Activated CD8-positive, alpha-beta memory T cell treated with anti-CD3 and anti-CD28 coated beads, Interleukin-2, amount 50 U/mL, for 24 hours (primary cell): ENCODE measurements around the gene GRAMD2A.

Experiments used
- DNase-seq: peaks from one replicate; pipeline ENCODE4 v3.0.0-alpha.2; 2020; ENCODE audit errors: extremely low read depth

Gene GRAMD2A

DNA sequence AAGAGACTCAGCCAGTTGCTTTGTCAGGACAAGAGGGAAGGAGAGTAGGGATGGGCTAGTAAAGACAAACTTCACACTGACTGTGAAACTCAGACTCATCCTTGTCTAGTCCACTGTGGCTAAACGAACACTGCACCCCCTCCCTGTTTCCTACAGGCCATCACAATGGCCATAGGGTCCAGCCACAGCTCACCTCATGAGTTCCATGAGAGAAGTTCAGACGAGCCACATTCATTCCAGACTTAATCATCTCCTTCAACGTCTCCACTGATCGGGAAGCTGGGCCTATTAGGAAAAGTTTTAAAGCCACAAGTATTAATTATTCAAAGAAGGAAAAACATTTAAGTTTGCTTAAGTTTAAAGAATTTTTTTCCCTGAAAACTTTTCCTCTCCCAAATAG is 19.6 kb upstream of the GRAMD2A start:
- no peak for DNase-seq

DNA sequence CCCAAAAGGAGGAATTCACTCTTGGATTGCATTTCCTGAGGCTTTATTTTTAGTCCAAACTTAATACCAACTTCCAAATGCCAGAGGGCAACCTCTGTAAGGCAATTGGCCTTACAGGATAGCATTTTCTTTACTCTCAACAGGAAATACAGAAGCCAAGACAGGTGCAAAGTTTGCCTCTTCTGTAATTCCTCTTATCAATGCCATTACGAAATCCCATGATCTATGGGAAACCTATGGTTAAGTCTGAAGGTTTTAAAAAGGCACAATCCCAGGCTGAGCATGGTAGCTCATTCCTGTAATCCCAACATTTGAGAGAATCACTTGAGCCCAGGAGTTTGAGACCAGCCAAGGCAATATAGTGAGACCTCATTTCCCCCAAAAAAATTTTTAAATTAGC is 18.5 kb upstream of the GRAMD2A start:
- DNase-seq, result no peak

DNA sequence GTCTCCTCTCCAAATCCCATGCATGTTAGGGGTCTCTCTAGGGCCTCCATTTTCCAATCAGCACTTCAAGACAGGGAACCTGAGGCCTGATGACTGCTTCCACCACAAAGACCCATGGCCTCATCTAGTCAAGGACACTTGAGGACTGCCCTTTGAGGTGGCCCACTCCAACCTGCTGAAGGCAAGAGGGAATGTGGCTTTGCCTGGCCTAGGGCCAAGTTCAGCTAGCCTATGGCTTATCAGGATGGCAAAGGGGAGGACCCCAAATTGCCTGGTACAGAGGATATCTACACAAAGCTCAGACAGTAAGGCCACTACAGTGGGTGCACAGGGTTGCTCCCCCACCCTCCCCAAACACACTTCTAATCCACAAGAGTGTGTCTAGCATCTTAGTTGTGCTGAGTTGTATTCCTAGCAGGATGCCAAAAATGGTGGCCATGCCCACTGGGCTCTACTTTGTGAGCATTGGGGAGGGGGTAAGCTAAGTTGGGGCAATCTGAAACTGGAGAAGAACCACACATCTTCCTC is 10.0 kb upstream of the GRAMD2A start:
- no peak for DNase-seq

DNA sequence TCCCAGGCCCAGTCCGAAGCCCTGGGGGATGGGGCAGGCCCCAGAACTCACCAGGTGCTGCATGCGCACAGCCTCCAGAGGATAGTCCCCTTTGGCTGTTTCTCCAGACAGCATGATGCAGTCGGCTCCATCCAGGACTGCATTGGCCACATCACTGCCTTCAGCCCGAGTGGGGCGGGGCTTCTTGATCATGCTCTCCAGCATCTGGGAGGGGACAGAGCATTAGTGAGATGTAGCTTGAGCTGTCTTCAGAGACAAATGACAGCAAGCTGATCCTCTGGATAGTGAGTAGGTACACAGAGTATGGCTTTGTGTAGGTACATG is 9.1 kb upstream of the GRAMD2A start:
- DNase-seq, result no peak

DNA sequence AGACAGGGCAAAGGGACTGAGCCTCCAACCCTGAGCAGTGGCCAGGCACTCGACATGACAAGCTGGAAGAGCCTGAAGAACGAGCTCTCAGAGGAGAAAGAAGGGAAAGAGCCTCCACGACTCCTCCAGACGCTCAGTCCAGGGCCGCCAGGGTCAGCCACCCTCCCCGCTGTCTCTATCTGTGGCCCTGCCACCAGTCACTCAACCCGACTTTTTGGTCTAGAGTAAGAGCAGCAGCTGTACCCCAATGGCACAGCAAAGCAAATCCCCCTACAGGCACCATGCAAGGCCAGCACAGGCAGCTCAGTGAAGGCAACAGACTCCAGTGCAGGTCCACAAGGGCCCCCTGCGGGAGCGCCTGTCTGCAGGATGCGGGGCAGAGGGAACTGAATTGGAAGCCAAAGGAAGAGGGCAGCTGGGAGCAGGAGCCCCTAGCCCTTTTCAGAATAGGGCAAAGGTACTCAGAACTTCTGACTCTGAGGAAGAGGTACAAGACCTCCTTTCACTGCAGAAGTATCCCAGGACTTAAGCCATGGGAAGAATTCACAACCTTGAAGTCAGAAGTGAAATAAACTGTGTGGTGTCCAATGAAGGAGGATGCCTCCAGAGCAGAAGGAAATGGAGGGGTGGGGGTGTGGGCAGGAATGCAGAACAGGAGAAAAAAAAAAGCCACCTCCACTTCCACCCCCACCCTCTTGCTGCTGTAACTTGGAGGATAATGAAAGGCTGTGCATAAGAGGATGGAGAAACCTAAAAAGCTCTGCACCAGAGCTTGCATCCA is 8.5 kb upstream of the GRAMD2A start:
- DNase-seq, result no peak

DNA sequence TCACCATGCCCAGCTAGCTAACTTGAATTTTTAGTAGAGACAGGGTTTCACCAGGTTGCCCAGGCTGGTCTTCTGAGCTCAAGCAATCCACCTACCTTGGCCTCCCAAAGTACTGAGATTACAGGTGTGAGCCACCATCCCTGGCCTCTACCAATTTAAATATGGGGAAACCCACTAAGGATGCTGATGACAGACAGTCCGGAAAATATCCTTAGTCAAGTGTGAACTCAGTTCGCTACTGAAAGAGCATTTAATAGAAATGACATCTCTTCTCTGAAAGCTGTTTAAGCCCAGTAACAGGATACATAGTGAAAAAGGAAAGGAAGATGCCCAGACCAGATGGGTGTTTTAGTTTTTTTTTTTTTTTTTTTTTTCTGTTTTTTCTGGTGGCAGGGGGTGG is 7.7 kb upstream of the GRAMD2A start:
- no peak for DNase-seq

DNA sequence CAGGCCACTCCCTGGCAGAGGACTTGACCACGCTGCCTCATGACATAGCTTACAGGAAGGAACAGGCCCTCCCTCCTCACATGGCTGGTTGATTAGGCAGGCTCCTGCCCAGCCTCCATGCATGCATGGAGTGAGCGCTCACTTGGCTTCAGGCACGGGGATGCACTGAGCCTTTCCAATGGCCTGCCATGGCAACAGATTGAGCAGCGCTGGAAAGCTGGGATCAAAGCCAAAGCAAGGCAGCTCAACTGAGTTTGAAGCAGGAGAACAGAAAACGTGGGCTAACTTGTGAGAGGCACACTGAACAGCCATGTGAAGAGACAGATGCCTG is 5.9 kb upstream of the GRAMD2A start:
- DNase-seq, result no peak

DNA sequence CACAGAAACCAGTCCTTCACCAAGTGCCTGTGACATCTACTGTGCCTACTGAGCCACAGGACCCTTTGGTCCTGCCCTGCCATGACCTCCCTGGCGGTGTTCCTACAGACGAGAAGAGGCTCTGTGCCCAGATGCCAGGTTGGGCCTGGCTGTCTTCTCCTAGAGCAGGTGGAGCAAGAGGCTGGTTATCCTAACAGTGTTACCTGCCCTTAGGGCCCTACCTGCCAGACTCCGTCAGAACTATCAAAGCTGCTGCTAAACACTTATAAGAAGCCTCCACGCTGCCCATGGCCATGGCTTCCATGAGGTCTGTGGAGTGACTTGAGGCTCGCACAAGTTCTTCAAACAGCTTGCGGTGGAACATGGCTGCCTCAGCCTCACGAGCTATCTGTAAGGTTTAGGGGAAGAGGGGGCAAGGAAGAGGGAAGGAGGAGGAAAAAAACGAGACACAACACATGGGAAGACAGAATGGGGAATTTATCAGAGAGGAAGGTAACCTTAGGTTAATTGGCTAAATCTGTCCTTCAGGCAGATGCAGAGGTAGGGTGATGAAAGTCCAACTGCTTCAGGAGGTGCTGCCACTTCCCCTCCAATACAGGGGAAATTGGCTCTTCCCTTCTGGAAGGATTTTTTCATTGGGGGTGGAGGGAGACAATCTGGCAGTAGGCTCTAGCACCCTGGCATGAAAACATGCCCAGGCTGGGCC is 5.4 kb upstream of the GRAMD2A start:
- no peak for DNase-seq

DNA sequence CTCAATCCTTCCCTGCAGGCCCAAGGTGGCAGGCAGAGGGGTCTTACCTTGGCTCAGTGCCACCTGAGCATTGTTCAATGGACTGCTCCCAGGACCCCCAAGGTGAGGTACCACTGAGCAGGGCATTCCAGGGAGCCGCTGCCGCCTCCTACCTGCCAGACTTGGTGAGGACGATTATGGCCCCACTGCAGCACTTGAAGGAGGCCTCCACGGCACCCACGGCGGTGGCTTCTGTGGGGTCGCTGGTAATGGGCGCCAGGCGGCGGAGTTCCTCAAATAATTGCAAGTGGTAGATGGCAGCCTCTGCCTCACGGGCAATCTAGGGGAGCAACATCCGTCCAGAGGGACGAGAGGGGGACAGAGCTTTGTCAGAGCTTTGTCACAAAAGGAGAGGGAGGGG is 4.7 kb upstream of the GRAMD2A start:
- DNase-seq, result no peak

DNA sequence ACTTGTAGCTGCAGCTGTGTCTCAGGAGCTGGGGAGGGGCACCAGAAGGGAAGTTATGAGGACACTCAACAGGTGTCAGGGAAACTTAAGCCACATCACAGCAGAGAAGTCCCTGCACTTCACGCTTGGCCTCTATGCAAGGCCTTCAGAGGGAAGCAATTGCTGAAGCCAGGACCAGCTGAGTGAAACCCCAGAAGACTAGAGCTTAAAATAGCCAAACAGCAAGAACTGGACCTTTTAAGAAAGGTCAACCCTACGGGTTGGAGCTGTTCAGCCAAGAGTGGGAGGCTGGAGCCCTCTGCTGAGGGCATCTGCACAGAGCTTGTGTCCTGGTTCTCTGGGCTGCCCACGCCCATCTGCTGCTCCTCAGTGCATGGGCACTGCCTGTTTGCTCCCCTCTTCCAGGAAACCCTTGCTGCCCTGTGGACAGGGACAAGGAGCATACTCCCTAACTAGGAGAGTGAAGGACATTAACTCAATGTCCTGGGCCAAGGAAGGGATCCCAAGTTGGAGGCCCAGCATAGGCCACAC is 3.9 kb upstream of the GRAMD2A start:
- no peak for DNase-seq

DNA sequence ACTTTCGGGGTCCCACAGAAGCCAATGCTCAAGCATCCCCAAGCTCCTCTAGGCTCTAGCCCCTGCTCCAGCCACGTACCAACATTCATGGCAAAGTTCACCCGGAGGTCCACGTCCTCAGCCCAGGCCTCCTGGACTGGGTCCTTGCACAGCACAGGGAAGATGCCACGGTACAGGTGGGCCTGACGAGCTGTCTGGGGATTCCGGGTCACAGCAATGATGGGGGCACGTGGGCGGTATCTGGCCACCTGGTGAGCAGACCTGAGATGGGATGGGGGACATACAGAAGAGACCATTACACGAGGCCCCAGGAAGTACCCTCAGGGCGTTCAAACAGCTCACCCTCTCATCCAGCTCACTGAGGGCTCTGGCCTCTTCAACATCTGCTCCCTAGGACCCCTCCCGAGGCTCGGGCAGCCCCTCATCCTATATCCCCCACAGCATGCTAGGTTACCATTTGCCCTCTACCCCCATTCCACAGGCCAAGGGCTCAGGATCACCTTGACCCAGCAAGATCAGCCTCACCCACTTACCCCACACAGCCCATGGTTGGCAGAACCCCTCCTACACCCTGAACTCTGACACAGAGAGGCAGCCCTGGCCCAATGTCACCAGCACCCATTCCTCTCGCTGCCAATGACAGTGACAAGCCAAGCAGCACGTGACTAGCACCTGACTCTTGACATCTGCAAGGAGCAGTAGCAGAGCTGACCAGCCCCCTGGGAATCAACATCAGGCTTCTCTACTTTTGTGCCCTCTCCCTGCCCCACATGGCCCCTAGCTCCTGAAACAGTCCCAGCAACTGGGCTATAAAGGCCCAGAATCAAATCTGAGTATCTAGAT is 3.0 kb upstream of the GRAMD2A start:
- DNase-seq, result no peak

DNA sequence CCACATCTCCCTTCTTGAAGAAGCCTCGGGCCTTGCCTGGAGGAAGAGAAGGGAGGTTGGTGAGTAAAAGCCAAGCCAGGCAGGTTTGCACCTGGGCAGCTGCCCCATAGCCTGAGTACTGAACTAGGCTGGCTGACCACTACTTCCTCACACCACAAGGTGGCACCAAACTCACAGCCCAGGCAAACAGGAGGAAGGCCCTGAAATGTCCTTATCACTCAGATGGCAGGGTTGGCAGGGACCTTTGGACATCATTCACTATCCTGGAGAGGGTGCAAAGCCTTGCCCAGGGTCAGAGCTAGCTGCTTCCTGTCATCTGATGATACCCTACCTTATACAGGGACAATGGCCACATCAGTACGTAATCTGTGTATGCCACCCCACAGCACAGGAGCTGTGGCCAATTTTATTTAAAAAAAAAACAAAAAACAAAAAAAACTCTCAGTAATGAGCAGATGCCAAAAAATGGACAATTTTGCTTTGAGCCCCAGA is 2.2 kb upstream of the GRAMD2A start:
- DNase-seq, result peak; percentile 31

DNA sequence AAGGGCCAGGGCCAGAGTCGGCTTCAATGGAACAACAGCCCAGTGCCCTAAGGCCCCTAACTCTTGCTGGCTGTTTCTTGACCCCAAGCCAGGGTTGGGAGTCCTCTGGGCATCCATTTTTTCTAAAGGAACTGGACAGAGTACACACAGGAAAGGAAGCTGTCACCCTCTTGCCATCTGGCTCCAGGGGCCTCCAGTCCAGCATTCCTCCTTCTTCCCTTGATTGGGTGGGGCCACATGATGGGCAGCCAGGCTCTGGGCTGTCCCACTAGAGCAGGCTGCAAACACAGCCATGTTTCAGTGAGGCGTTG is 1.6 kb upstream of the GRAMD2A start:
- DNase-seq, result no peak

DNA sequence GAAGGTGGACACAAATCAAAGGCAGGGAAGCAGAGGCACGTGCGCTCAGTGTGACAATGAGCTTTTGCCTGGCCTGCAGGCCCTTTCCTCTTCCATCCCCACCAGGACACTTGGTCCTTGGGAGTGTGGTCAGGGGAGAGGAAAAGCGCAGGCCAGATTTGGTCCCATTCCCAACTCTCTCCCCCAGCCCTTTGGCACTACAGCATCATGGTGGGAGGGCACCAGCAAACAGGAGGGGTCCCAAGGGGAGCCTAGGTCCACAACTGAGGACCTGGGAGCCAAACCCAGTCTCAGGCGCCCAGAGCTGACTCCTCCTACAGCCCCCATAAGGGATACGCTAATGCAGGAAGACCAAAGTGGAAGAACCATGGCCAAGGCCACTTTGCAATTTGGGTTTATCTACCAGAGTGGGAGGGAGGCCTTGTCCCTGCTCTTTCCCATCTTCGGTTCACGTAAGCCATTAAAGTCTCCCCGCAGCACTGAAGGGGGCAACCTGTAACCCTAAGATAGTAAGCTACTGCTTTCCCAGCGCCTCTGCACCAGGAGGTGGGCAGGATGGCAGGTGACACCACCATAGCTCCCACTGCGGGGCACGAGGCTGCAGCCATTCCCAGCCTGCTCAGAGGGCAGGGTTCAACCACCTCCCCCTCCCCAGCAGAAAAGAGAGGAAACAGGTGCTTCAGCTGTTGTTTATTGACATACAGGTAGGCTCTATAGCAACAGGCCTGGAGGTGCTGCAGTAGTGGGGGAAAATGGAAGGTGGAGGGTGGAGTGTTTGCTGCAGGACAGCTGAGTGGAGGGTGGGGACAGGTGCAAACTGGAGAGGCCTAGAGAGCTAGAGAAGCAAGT is 993 bp upstream of the GRAMD2A start:
- DNase-seq, result no peak

DNA sequence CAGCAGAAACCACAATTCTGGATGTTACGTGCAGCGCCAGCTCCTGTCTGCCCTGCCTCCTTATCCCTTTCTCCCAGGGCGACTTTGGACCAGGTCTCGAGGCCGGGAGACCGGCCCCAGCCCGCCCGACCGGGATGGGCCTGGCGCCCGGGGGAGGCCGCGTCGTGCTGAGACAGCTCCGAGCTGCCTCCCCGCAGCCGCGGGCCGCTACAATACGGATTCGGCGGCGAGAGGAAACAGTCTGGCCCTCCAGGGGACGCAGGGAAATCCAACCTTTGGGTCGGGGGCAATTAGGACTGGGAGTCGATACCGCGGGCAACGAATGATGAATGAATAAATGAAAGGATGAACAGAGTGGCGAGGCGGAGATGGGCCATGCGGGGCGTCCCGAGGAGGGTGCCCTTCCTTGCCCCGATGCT is 537 bp downstream of the GRAMD2A start:
- DNase-seq, result no peak

DNA sequence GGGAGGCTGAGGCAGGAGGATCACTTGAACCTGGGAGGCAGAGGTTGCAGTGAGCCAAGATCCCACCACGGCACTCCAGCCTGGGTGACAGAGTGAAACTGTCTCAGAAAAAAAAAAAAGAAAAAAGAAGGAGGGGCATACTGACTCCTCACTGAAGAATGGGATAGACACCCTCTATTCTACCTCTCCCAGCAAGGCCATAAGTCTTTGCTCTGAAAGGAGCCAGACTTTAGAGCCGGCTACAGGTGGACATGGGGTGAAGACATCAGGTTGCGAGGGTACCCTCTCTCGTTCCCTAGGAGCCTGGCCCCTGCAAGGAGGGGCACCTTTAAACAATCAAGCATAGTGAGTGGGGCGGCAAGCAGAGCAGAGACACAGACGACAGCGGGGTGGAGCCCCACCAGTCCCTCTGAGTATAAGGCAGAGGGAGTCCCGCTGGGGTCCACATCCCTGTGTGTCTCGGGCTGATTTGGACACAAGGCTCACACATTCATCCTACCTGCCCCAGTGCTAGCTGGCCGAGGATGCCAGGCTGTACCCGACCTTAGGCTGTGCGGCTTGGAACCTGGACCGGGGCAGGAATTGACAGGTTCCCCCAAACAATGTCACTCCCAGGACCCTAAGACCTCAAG is 1.1 kb downstream of the GRAMD2A start:
- no peak for DNase-seq

DNA sequence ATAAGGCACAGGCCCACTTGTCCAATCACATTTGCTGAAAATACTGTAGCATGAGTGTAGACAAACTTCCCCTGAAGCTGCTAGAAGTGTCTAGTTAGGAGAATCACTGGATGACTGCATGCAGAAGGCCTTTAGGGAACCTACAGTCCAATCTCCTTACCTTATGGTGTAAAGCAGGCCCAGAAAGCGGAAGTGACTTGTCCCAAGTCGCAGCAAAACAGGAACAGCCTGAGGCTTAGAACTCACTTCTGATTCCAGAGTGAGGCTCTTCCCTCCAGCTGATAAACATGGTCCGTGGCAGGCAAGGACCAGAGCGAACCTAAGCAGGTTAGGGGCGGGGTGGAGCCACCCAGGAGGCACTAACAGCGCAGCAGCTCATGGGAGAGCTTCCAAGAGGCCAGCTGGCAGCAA is 2.5 kb downstream of the GRAMD2A start:
- DNase-seq, result no peak

DNA sequence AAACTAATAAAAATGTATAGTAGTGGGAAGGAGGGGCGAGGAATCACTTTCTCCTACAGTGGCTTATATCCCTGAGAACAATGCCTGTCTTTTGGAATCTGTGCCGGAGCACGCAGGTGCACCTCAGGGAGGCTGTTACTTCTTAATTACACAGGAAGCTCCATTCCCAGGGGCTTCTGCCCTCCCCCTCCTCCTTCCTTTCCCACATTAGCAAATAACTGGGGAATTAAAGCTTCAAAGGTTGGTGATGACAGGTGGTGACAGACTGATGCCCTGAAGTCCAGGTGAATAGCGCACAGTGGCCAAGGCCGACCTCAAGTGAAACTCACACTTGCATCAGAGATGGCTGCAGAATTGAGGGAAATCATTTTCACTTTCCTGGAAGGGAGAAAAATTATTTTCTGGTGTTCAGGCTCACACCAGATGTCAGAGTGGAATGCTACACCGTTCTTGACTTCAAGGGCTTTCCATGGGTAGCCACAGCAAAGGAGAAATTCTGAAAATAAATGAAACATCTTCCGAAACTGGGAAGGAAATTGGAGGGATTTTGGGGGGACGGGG is 3.7 kb downstream of the GRAMD2A start:
- DNase-seq, result no peak

DNA sequence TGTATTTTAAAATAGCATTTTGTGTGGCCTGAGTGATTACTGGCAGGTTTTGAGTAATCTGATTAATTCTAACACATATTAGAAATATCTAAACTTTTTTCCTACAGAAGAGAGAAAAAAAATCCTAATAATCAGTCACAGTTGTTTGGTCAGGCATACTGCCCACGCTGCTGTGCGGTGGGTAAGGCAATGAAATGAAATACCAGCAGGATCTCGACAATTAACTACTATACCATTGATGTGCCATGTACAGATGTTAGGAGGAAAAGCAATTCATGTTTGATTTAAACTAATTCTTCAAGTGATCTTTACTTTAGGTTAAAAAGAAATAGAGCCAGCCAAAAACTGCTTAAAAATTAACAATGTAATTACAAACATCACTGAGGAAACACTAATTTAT is 5.2 kb downstream of the GRAMD2A start:
- DNase-seq, result no peak

DNA sequence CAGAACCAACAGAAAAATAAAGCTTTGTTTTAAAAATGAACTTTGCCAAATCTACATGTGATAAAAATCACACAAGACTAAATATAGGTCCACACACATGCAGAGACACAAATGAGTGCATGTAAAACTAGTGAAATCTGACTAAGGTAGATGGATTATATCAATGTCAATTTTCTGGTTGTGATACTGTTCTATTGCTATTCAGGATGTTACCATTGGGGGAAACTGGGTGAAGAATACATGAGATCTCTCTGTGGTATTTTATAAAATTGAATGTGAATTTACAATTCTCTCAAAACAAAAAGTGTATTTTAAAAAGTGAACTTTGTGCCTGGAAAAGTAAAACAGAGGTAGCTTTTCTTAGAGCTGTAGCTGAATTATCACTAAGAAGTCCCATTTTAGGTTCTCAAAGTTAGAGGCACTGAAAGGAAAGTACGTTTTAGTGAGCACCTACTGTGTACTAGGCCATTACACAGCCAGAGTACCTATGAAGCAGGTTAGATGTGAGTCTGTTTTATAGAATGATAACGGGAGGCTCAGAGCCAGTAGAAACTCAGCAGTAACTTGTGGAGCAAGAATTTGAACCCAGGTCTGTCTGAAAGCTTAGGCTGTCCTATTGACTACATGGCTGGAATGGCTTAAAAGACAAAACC is 8.2 kb downstream of the GRAMD2A start:
- no peak for DNase-seq
